Heart left ventricle (tissue), 13 donors: ENCODE measurements around the gene ALDOC.

Experiments used
- CTCF ChIP-seq, 12 donors: fragments of 200-600 bp; sonication (generic) in 4 of 12; IDR thresholded peaks; one replicate each; pipeline versions ENCODE4 v1.5.0 to v1.8.0; 2018 to 2022; ENCODE audit warnings: antibody characterized with exemption in 12 of 12, mild to moderate bottlenecking in 5 of 12
- POLR2A ChIP-seq, 2 donors: fragments of 450-650 bp; IDR thresholded peaks; one replicate each; pipeline ENCODE4 v1.6.1; 2017; ENCODE audit warnings: antibody characterized with exemption in 2 of 2, mild to moderate bottlenecking in 2 of 2, moderate library complexity in 2 of 2
- donor health status: ischemic (EF 13 %, LVEDD 7.1; RV severe dilation, severe dysfunction).
- donor health status: DM: no; HTN: yes; CAD: no.
- donor health status: DM: no; HTN: no; CAD: no.
- donor health status: ischemic (EF 25% LVEDD 6.9; RV normal size, moderate dysfunction).
- donor health status: ischemic (EF 25% LVEDD 5.7; RV mildly dilated, moderate dysfunction).
- donor health status: ischemic (EF 35%, LVEDD 5.7; RV mildly dilated, moderate dysfunction).
- donor health status: nonischemic (EF 11% LVEDD 7.7; RV severe dilation, severe dysfunction).
- donor health status: DM: yes; HTN: yes; CAD: no.
- donor health status: PGD.
- donor health status: ischemic (EF 29% LVEDD 5.4; RV normal size, mild dysfunction).
- donor health status: nonischemic (EF 23%, LVEDD 6.1; RV moderate dilation, normal function).

- TF ChIP-seq CTCF (IDR thresholded peaks at IDR 0.05) (no peak), POLR2A (IDR thresholded peaks at IDR 0.05) (no peak)
Measured at GRCh38 chr17:28532050-28532960, 44.4 kb downstream of the ALDOC start.
